ENCODE data around the gene OR13C4.
"Not testable (repeated sequence)": the region's sequence is repeated elsewhere in the genome, so short reads cannot be mapped to it uniquely, and the experiment has no call there.

The OR13C4 gene

DNA sequence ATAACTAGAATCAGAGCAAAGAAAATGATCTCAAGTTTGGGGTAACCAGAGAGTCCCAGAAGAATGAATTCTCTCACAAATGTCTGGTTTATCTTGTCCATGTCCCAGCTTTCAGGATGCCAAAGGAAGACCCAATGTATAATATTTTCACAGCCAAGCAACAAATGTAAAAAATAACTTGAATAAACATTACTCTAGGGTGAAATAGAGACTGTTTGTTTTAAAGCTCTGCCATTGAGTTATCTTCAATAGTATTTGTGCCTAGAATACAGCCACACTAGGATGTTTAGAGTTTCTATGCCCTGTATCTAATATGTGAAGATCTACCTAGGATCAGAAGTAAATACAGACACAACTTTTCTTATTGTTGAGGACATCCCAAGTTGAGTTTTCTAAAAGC lies at the start of gene OR13C4:
OR13C4 (minus strand) TSS at position 101 of the 400 bp plus-strand sequence; CDS start at position 101, 0 bp downstream.
- no peak for DNase-seq (ENCODE audit: low read depth)

GRCh38 chr9:104575456-104575855 lies 48.4 kb upstream of the OR13C4 start:
- no peak for DNase-seq (ENCODE audit: low read depth)

DNA sequence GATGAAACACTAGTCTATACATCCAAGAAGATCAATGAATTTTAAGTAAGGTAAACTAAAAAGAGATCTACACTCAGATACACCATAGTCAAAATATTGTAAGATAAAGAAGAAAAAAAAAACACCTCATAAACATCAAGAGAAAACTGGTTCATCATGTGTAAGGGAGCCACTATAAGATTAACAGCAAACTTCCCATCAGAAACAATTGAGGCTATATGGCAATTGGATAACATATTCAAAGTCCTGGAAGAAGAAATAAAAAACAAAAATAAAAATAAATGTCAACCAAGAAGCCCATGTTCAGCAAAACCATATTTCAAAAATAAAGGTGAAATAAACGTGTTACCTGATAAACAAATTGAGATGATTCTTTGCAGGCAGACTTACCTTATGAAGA lies 45.6 kb upstream of the OR13C4 start:
- no peak for DNase-seq (ENCODE audit: low read depth)

DNA sequence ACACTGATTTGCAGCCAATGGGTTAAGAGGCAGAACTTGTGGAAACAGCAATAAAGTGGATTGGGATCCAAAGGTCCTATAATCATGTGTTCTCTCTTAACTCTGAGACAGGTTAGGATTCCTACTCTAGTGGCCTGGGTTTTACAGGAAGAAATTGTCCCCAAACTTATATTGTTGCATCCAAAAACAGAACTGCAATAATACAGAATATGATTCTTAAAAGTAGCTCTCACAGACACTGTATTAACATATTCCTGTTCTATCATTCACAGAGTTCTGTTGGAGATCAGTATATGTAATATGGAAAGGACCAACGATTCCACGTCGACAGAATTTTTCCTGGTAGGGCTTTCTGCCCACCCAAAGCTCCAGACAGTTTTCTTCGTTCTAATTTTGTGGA lies 41.9 kb upstream of the OR13C4 start, which contains the start of gene OR13C8:
OR13C8 (plus strand) TSS at position 301 of the 400 bp plus-strand sequence; CDS start at position 301, 0 bp downstream.
- DNase-seq (ENCODE audit: low read depth) = no peak

DNA sequence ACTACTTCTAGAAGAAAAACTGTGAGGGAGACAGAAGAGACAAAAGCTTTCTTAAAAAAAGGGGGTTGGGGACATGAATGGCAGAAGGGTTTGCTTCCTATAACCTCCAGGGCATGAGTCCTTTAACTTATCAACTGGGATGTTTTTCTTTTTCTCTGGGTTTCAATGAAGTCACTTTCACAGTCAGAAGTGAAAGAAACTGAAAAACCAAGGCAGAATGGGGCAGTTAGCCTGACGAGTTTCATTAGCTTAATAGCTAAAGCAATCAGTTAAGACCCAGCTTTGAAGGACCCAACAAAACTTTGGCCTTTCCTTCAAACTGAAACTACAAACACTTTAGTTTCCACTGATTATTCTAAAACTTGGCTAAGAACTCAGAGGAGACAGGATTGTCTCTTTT lies 37.3 kb upstream of the OR13C4 start:
- no peak for DNase-seq (ENCODE audit: low read depth)

- no peak for DNase-seq (ENCODE audit: low read depth)
Observed at GRCh38 chr9:104556830-104557634, 30.0 kb upstream of the OR13C4 start.

DNA sequence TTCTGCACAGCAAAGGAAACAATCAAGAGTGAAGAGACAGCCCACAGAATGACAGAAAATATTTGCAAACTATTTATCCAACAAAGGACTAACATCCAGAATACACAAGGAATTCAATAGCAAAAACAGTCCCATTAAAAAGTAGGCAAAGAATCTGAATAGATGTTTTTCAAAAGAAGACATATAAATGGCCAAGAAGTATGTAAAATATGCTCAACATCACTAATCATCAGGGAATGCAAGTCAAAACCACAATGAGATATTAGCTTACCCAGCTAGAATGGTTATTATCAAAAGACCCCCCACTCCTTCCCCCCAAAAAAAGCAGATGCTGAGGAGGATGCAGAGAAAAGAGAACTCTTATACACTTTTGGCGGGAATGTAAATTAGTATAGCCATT lies 28.5 kb upstream of the OR13C4 start:
- no peak for DNase-seq (ENCODE audit: low read depth)

DNA sequence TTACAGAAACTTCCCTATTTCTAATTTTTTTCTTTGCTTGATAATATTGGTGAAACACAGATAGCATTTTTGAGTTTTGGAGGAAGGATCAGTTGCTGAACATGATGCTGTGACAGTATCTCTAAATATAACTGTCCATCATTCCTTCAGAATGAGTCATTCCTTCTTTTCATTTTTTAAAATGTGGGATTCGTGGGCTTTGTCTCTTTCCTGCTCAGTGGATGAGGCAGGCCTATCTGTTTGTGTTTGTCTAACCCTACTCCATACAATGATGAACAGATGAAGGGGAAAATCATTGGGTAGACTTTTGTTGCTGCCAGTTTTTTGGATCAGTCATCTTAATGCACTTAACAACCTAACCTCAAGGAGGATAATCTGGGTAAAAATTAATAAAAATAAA lies 26.3 kb upstream of the OR13C4 start:
- DNase-seq (ENCODE audit: low read depth) = no peak

DNA sequence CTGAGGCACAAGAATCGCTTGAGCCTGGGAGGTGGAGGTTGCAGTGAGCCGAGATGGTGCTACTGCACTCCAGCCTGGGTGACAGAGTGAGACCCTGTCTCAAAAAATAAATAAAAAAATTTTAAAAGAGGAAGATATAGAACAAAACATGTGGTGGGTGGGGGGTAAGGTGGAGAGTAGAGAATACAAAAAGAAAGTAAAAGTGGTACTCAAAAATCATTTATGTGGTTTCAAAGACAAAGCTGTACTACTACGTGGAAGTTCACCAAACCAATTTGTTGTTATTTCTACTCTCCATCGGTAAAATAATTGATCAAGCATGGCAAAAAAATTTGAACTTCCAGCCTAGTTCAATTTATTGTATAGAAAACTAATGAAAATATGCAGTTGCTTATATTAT lies 17.6 kb upstream of the OR13C4 start:
- no peak for DNase-seq (ENCODE audit: low read depth)

GRCh38 chr9:104539275-104539674 lies 12.3 kb upstream of the OR13C4 start:
- DNase-seq (ENCODE audit: low read depth) = no peak

DNA sequence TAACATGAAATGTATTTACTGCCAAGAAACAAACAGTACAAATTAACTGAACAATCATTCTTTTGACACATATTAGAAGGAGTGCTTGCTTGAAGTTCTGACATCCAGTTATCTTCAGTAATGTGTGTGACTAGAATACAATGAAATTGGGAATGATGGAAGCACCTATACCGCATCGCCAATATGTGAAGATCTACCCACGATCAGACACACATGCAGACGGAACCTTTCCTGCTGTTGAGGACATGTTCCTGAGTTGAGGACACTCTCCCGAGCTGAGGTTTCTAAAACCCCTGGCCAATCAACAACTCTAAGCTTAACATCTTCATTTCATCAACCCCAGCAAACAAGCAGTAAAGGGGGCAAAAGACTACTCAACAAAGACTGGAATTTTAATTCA lies 9.7 kb upstream of the OR13C4 start, which contains the start of gene OR13C3:
OR13C3 (minus strand) TSS at position 101 of the 400 bp plus-strand sequence. CDS start 133 bp downstream, outside the sequence.
- no peak for DNase-seq (ENCODE audit: low read depth)

DNA sequence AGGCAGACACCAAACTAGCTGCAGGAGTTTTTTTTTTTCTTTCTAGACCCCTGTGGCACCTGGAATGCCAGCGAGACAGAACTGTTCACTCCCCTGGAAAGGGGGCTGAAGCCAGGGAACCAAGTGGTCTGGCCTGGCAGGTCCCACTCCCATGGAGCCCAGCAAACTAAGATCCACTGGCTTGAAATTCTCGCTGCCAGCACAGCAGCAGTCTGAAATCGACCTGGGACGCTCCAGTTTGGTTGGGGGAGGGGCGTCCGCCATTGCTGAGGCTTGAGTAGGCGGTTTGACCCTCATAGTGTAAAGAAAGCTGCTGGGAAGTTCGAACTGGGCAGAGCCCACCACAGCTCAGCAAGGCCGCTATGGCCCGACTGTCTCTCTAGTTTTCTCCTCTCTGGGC lies 6.8 kb downstream of the OR13C4 start:
- DNase-seq (ENCODE audit: low read depth) = not testable (repeated sequence)

GRCh38 chr9:104514901-104515300 lies 12.1 kb downstream of the OR13C4 start:
- DNase-seq (ENCODE audit: low read depth) = no peak

- DNase-seq (ENCODE audit: low read depth) = no peak
Observed at GRCh38 chr9:104506565-104506964, 20.4 kb downstream of the OR13C4 start.

- DNase-seq (ENCODE audit: low read depth) = no peak
Observed at GRCh38 chr9:104503963-104504362, 23.0 kb downstream of the OR13C4 start, which contains the start of gene OR13F1. TSS of gene OR13F1 (plus strand) at chr9:104504263. CDS start at chr9:104504263, 0 bp downstream.

DNA sequence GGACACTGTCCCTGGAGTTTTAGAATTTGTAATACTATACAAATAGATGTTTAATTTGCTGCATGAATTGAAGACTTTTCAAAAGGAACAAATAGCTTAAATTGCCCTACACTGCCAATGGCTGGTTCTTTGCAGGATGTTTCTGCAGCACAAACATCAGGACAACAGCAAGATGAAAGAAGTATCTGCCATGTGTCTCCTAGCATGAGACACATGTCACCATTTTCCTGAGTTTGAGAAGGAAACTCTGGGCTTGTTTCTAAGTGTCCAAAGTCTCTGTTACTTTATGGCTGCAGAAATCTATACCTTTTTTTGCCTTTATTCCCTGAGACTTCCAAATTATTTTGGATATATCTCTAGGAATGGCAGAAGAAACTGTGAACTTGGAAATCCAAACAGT lies 23.6 kb downstream of the OR13C4 start:
- DNase-seq (ENCODE audit: low read depth) = no peak

GRCh38 chr9:104494808-104495207 lies 32.2 kb downstream of the OR13C4 start:
- DNase-seq (ENCODE audit: low read depth) = no peak

DNA sequence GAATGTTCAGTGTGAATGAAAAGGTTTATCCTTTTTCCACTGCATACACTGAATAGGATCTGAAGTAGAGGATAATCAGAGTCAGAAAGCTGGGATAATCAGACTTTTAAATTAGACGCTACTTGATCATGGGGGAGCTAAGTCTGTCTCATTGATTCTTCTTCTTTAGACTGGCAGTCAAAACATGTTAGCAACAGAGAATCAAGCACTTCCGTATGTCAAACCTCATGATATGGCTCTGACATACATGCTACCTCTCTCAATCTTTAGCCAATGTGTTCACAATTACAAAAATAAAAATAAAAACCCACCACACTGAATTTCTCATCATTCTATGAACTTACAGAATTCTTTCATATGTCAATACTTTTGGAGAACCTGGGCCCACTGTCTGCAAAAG lies 42.0 kb downstream of the OR13C4 start:
- DNase-seq (ENCODE audit: low read depth) = no peak

DNA sequence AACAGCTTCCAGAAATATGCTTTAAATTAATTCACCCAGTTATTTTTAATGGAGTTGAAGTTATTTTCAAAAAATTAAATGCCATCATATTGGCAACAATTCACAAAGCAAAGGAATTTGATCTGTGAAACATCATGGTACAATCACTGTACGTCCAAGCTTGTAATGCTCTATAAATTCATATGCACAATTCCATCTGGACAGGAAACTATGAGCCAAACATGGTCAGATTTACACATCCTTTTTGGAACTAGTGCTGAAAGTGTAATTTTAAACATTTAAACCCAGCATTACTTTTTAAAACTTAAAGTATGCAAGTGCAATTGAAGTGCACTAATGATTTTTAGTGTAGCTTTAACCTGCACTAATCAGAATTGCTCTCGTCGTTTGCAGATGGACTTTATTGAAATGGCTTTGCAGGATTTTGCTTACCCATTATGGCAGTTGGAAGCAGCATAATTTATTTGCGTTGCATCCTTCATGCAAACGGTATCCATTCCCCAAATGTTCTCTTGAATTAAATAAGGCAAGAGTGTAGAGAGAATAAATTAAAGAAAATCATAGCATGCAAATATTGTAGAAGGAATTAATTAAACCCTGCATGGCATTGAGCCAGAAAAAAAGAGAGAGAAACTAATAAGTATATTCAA lies 44.0 kb downstream of the OR13C4 start:
- no peak for DNase-seq (ENCODE audit: low read depth)
